Lower leg skin (tissue), 3 donors: ENCODE data around the gene ATP6AP1.

Source experiments
- POLR2A ChIP-seq, 2 donors: fragments of 450-650 bp; IDR thresholded peaks; one replicate each; pipeline ENCODE4 v1.6.1; 2016 to 2017; ENCODE audit warnings: antibody characterized with exemption in 2 of 2, mild to moderate bottlenecking in 1 of 2, moderate library complexity in 1 of 2
- TF ChIP-seq, protein P1 (sequence below), 3 donors: fragments of 450-650 bp; IDR thresholded peaks; one replicate each; pipeline ENCODE4 v1.5.1; 2016; ENCODE audit warnings: antibody characterized with exemption in 3 of 3, mild to moderate bottlenecking in 3 of 3, moderate library complexity in 2 of 3

DNA sequence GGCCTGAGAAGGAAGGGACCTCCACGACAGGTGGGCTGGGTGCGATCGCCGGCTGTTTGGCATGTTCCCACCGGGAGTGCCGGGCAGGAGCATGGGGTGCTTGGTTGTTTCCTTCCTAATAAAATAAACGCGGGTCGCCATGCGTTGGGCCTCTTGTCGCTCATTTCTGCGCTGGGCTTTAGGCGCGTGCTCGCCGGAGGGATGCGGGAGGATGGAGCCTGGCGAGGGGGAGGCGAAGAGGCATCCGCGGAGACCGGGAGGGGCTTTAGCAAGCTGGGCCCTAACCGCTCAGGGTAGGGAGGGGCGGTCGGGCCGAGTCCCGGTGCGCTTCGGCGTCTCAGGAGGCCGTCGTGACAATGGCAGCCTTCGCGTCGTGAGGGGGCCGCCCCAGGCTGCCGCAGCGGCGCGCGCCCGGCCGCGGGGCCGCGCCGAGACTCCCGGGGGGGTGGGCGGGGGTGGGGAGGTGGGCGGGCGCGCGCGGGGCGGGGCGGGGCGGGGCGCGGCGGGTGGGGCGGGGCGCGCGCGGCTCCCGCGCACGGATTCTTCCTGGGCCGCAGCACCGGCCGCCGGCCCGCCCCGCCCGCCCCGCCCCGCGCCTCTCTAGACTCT, 8.0 kb downstream of the ATP6AP1 start:
- TF ChIP-seq, protein P1, sequence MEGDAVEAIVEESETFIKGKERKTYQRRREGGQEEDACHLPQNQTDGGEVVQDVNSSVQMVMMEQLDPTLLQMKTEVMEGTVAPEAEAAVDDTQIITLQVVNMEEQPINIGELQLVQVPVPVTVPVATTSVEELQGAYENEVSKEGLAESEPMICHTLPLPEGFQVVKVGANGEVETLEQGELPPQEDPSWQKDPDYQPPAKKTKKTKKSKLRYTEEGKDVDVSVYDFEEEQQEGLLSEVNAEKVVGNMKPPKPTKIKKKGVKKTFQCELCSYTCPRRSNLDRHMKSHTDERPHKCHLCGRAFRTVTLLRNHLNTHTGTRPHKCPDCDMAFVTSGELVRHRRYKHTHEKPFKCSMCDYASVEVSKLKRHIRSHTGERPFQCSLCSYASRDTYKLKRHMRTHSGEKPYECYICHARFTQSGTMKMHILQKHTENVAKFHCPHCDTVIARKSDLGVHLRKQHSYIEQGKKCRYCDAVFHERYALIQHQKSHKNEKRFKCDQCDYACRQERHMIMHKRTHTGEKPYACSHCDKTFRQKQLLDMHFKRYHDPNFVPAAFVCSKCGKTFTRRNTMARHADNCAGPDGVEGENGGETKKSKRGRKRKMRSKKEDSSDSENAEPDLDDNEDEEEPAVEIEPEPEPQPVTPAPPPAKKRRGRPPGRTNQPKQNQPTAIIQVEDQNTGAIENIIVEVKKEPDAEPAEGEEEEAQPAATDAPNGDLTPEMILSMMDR (IDR thresholded peaks at IDR 0.05) = no peak
- no peak for TF ChIP-seq POLR2A (IDR thresholded peaks at IDR 0.05)
